ENCODE results near the gene MMP13. TPM values are rescaled to one million over a fixed set of nuclear protein-coding genes. Genes with fewer than 3 reads are reported as not detected.

Gene MMP13
- total RNA-seq, 4 donors from 2014 or later, result not detected

DNA sequence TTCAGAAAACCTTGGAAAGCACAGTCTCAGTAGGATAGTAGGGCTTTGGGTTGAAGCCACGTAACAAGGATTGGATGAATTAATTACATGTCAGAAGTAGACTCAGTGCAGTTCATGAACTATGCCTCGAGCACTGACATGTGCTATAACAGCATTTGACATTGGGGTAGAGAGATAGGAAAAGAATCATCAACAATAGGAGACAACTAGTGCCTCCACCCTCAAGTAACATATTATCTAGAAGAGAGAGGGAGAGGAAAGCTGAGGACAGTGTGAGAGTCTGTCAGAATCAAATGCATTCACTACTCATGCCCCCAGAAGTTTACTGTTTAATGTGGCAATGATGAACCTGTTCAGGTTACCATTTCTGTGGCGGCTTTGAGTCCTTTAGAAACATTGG, 26.4 kb downstream of the MMP13 start:
- H3K9me3 ChIP-seq, result no peaks in the 10 kb centered on the region
- no peaks in the 10 kb centered on the region for H3K36me3 ChIP-seq
- ATAC-seq (no peak), DNase-seq (no peak)
- intact Hi-C loops (cut with DNase I; ENCODE audit: low total_unique reads) (no loop called here), in situ Hi-C loops (cut with MboI; ENCODE audit: low sequenced_read_pairs in 4 of 4) (loop anchor here in 1 of 4 donors (25.0 kb wide), 1 partner anchor 192 kb away; no protein-coding TSS in a partner anchor)
- TF ChIP-seq, protein P1, sequence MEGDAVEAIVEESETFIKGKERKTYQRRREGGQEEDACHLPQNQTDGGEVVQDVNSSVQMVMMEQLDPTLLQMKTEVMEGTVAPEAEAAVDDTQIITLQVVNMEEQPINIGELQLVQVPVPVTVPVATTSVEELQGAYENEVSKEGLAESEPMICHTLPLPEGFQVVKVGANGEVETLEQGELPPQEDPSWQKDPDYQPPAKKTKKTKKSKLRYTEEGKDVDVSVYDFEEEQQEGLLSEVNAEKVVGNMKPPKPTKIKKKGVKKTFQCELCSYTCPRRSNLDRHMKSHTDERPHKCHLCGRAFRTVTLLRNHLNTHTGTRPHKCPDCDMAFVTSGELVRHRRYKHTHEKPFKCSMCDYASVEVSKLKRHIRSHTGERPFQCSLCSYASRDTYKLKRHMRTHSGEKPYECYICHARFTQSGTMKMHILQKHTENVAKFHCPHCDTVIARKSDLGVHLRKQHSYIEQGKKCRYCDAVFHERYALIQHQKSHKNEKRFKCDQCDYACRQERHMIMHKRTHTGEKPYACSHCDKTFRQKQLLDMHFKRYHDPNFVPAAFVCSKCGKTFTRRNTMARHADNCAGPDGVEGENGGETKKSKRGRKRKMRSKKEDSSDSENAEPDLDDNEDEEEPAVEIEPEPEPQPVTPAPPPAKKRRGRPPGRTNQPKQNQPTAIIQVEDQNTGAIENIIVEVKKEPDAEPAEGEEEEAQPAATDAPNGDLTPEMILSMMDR (IDR thresholded peaks at IDR 0.05 in 4 of 5, conservative IDR thresholded peaks at IDR 0.05 in 1 of 5), result no peak
- TF ChIP-seq POLR2A (IDR thresholded peaks at IDR 0.05), result no peak
- no peak overlapping the region for H3K27ac ChIP-seq
- no peak overlapping the region for H3K4me3 ChIP-seq
- no peaks in the 10 kb centered on the region for H3K27me3 ChIP-seq
- no peaks in the 10 kb centered on the region for H3K4me1 ChIP-seq

DNA sequence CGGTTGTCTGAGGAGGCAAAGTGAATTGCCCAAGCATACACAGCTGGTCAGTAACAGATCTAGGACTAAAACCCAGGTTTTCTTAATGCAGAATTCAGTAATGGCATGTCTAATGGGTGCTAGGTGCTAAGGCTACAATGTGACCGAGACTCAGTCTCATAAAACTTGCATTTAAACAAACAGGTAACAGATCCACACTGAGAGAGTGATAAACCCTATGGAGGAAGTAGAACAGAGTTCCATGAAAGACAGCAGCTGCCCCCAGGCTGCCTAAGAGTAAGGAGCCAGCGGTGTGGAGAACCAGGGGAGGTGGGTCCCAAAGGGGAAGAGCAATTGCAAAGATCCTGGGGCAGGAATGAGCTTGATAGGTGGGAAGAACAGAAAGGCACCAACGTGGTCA, 27.3 kb downstream of the MMP13 start:
- intact Hi-C loops (cut with DNase I; ENCODE audit: low total_unique reads), result no loop called here
- DNase-seq (no peak), ATAC-seq (no peak)
- Histone ChIP-seq H3K4me3 (no peak overlapping the region), H3K4me1 (no peaks in the 10 kb centered on the region), H3K27me3 (no peaks in the 10 kb centered on the region), H3K27ac (no peak overlapping the region), H3K9me3 (no peaks in the 10 kb centered on the region), H3K36me3 (no peaks in the 10 kb centered on the region)
- TF ChIP-seq POLR2A (IDR thresholded peaks at IDR 0.05), result no peak
- TF ChIP-seq, protein P1 (IDR thresholded peaks at IDR 0.05 in 4 of 5, conservative IDR thresholded peaks at IDR 0.05 in 1 of 5), result no peak
- in situ Hi-C loops (cut with MboI; ENCODE audit: low sequenced_read_pairs in 4 of 4), result loop anchor here in 1 of 4 donors (25.0 kb wide), 1 partner anchor 191 kb away; no protein-coding TSS in a partner anchor

DNA sequence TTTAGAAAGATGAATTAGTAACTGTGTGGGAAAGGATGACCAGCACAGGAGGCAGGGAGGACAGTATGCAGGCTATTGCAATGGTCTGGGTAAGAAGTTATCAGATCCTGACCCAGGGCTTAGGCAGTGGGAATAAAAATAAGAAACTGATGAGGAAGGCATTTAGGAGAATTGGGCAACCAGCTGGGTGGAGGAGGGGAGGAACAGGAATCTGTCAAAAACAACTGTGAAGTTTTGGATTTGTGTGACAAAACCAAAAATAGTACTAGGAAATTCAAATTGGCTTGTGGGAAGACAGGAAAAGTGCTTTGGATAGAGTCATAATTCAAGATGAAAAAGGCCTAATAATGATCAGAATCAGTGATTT, 27.9 kb downstream of the MMP13 start:
- DNase-seq (peak in 1 of 2 donors; percentile 43), ATAC-seq (peak in 1 of 2 donors; percentile 70)
- in situ Hi-C loops (cut with MboI; ENCODE audit: low sequenced_read_pairs in 4 of 4), result loop anchor here in 1 of 4 donors (25.0 kb wide), 1 partner anchor 190 kb away; no protein-coding TSS in a partner anchor

DNA sequence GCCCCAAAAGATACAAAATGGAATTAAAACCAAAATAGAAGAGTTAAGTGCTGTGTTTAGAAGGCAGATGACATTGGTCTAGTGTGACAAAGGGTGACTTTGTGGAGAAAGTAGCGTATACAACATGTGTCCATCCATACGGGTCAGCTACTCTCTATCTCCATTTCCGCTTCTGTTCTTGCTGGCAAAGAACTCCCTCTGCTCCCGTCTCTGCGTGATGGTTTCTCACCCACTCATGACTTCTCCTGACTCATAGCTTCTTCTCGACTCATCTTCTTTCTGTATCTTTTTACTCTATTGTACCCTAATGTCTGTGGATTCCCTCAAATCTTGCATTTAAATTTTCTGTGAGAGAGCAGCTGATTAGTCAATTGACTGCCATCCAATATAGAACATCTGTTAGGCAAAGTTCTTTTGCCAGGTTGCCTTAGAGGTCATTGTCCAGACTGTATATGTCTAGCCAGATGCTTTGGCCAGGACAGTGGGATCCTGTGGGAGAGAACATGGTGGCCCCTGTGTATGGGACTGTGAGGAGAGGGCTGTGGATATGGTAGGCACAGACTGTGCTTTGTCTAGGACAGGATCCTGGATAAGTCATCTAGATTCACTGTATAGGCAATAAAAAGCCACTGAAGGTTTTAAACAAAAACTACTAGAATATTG, 28.4 kb downstream of the MMP13 start:
- DNase-seq (no peak), ATAC-seq (no peak)
- Histone ChIP-seq H3K4me3 (no peak overlapping the region), H3K27ac (no peak overlapping the region), H3K4me1 (no peaks in the 10 kb centered on the region), H3K9me3 (no peaks in the 10 kb centered on the region), H3K36me3 (no peaks in the 10 kb centered on the region), H3K27me3 (no peaks in the 10 kb centered on the region)
- TF ChIP-seq, protein P1 (IDR thresholded peaks at IDR 0.05 in 4 of 5, conservative IDR thresholded peaks at IDR 0.05 in 1 of 5), result no peak
- no peak for TF ChIP-seq POLR2A (IDR thresholded peaks at IDR 0.05)
- intact Hi-C loops (cut with DNase I; ENCODE audit: low total_unique reads) (no loop called here), in situ Hi-C loops (cut with MboI; ENCODE audit: low sequenced_read_pairs in 4 of 4) (loop anchor here in 1 of 4 donors (25.0 kb wide), 1 partner anchor 190 kb away; no protein-coding TSS in a partner anchor)

More for the DNA sequence above, 27.9 kb downstream of the MMP13 start:
- no peaks in the 10 kb centered on the region for H3K9me3 ChIP-seq
- H3K36me3 ChIP-seq, result no peaks in the 10 kb centered on the region
- no peaks in the 10 kb centered on the region for H3K4me1 ChIP-seq
- no peak overlapping the region for H3K27ac ChIP-seq
- no peak for TF ChIP-seq POLR2A (IDR thresholded peaks at IDR 0.05)
- TF ChIP-seq, protein P1 (IDR thresholded peaks at IDR 0.05 in 4 of 5, conservative IDR thresholded peaks at IDR 0.05 in 1 of 5), result no peak
- H3K4me3 ChIP-seq, result no peak overlapping the region
- intact Hi-C loops (cut with DNase I; ENCODE audit: low total_unique reads), result no loop called here
- no peaks in the 10 kb centered on the region for H3K27me3 ChIP-seq

All from gastrocnemius medialis (tissue), 4 donors.